ENCODE measurements around the gene SUMF2. TPM values are rescaled to one million over a fixed set of nuclear protein-coding genes. Genes with fewer than 3 reads are reported as not detected.
"Not testable (repeated sequence)": the region's sequence is repeated elsewhere in the genome, so short reads cannot be mapped to it uniquely, and the experiment has no call there.

The SUMF2 gene
- total RNA-seq, 1 experiment from 2014 or later, result 173 TPM

DNA sequence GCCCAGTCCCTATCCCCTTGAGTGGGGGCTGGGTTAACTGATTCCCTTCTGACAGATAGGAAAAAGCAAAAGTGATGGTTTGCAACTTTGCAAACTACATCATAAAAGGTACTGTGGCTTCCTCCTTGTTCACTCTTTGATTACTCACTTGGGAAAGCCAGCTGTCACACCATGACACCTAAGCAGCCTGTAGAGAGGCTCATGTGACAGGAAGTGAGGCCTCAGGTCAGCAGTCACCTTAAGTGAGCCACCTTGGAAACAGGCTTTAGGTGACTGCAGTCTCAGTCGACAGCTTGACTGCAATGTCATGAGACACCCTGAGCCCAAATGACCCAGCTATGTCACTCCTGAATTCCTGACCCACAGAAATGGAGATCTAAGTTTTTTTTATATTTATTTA lies 46.5 kb downstream of the SUMF2 start:
- Histone ChIP-seq H3K36me3 (ENCODE audit: control insufficient read depth in 1 of 2, insufficient read depth in 2 of 2, low read length in 2 of 2) (no peaks in the 10 kb centered on the region), H3K79me2 (ENCODE audit: insufficient read depth, low read length) (peaks cover 7% of the 10 kb centered on the region)
- intact Hi-C loops (cut with micrococcal nuclease), result no loop called here

DNA sequence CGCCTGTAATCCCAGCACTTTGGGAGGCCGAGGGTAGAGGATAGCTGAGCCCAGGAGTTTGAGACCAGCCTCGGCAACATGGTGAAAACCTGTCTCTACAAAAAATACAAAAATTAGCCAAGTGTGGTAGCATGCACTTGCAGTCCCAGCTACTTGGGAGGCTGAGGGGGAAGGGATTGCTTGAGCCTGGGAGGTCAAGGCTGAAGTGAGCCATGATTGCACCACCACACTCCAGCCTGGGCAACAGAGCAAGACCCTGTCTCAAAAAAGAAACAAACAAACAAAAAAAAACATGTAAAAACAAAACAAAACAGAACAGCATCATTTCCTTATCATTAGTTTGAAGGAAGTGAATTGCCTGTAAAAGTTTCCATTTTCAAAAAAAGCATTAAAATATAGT lies 48.2 kb downstream of the SUMF2 start:
- H3K36me3 ChIP-seq (ENCODE audit: control insufficient read depth in 1 of 2, insufficient read depth in 2 of 2, low read length in 2 of 2); H3K9me2 ChIP-seq (ENCODE audit: insufficient read depth); intact Hi-C loops (cut with micrococcal nuclease); RAD21 ChIA-PET (ENCODE audit: low non-redundant PET in 1 of 2, low total read pairs in 2 of 2, uncharacterized antibody in 2 of 2, unreplicated experiment in 2 of 2); POLR2A ChIA-PET; H3K79me2 ChIP-seq (ENCODE audit: insufficient read depth, low read length); CTCF ChIA-PET; H3K4me3 ChIP-seq (replicated peaks in 1 of 2; ENCODE audit: low read depth in 1 of 2, low read length in 2 of 2); H3K9ac ChIP-seq (ENCODE audit: low read length); H3K4me1 ChIP-seq (ENCODE audit: control insufficient read depth in 1 of 2, insufficient read depth in 2 of 2, low read length in 2 of 2); H3K27ac ChIP-seq (ENCODE audit: low read depth, low read length); H4K20me1 ChIP-seq (ENCODE audit: insufficient read depth); H3K9me3 ChIP-seq (ENCODE audit: control insufficient read depth in 1 of 2, insufficient read depth in 1 of 2, low read depth in 1 of 2, low read length in 2 of 2); H2AFZ ChIP-seq (ENCODE audit: low read depth, low read length, poor library complexity, severe bottlenecking); H3K4me2 ChIP-seq (ENCODE audit: low read length); BruUV-seq (replicated peaks); H3K27me3 ChIP-seq (ENCODE audit: insufficient read depth, low read length); DNase-seq (ENCODE audit: low read depth, low spot score); ATAC-seq: not testable (repeated sequence)

More for the DNA sequence above, 46.5 kb downstream of the SUMF2 start:
- ChIA-PET POLR2A (no interaction called here), CTCF (no interaction called here), RAD21 (ENCODE audit: low non-redundant PET in 1 of 2, low total read pairs in 2 of 2, uncharacterized antibody in 2 of 2, unreplicated experiment in 2 of 2) (no interaction called here)
- Histone ChIP-seq H3K4me3 (replicated peaks in 1 of 2; ENCODE audit: low read depth in 1 of 2, low read length in 2 of 2) (no peak overlapping the region), H3K4me1 (ENCODE audit: control insufficient read depth in 1 of 2, insufficient read depth in 2 of 2, low read length in 2 of 2) (peaks cover 2 to 10% of the 10 kb centered on the region in 2 experiments; a peak in 1 of 4 replicates), H3K9ac (ENCODE audit: low read length) (no peak overlapping the region), H3K27ac (ENCODE audit: low read depth, low read length) (no peak overlapping the region), H3K9me3 (ENCODE audit: control insufficient read depth in 1 of 2, insufficient read depth in 1 of 2, low read depth in 1 of 2, low read length in 2 of 2) (no peaks in the 10 kb centered on the region), H3K27me3 (ENCODE audit: insufficient read depth, low read length) (no peaks in the 10 kb centered on the region), H2AFZ (ENCODE audit: low read depth, low read length, poor library complexity, severe bottlenecking) (no peak overlapping the region), H4K20me1 (ENCODE audit: insufficient read depth) (no peaks in the 10 kb centered on the region), H3K9me2 (ENCODE audit: insufficient read depth) (no peaks in the 10 kb centered on the region), H3K4me2 (ENCODE audit: low read length) (no peak overlapping the region)
- no peak for ATAC-seq
- no peak for DNase-seq (ENCODE audit: low read depth, low spot score)
- no TSS peak for BruUV-seq (replicated peaks)
- no peak for TF ChIP-seq FOSL1 (IDR thresholded peaks at IDR 0.05; ENCODE audit: low read depth)

DNA sequence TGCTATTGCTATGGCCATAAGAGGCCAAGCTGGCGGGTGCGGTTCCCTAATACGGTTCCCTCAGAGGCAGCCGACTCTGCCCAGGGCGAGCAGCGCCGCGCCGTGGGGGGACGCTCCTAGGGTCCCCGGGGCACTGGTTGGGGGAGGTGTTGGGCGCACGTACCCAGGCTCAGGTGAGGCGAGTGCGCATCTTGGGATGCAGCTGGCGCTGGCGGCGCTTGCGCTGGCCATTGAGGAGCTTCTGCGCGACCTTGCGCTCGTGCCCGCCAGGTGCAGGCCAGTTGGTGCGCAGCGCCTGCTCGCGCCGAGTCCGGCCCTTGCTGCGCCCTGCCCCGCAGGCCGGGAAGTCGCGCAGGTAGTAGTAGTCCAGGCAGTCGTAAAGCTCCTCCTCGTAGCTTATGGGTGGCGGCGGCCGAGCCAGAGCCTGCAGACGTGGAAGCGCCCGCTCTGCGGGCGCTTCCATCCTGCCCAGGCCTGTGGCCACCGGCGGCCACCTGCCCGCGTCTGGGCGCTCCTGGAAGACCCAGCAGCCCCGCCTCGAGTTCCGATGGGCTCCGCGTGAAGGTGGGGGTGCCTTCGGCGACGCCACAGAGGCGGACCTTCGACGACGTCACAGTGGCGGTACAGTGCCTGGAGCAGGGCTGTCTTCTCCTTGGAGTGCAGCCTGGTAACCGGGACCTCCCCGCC lies 51.9 kb downstream of the SUMF2 start, which contains the start of gene NUPR2:
Gene NUPR2, minus strand, starts transcription at position 566 of the 687 bp plus-strand sequence. Its CDS starts 103 bp downstream, at position 463.
- no peak for ATAC-seq
- no peaks in the 10 kb centered on the region for H3K9me2 ChIP-seq (ENCODE audit: insufficient read depth)
- no peak within 1 kb of the TSS for H3K4me3 ChIP-seq (replicated peaks in 1 of 2; ENCODE audit: low read depth in 1 of 2, low read length in 2 of 2)
- ChIA-PET POLR2A (interaction anchor here (1.2 kb wide), 1 partner anchor 10 kb away, joined by 3 read pairs; the partner anchor contains the start of gene CHCHD2), RAD21 (ENCODE audit: low non-redundant PET in 1 of 2, low total read pairs in 2 of 2, uncharacterized antibody in 2 of 2, unreplicated experiment in 2 of 2) (no interaction called here), CTCF (no interaction called here)
- H3K79me2 ChIP-seq (ENCODE audit: insufficient read depth, low read length), result no peaks in the 10 kb centered on the region
- no peaks in the 10 kb centered on the region for H3K36me3 ChIP-seq (ENCODE audit: control insufficient read depth in 1 of 2, insufficient read depth in 2 of 2, low read length in 2 of 2)
- DNase-seq (ENCODE audit: low read depth, low spot score), result no peak
- H4K20me1 ChIP-seq (ENCODE audit: insufficient read depth), result no peaks in the 10 kb centered on the region
- H3K9ac ChIP-seq (ENCODE audit: low read length), result no peak within 1 kb of the TSS
- no peak within 1 kb of the TSS for H2AFZ ChIP-seq (ENCODE audit: low read depth, low read length, poor library complexity, severe bottlenecking)
- H3K4me1 ChIP-seq (ENCODE audit: control insufficient read depth in 1 of 2, insufficient read depth in 2 of 2, low read length in 2 of 2), result no peaks in the 10 kb centered on the region
- no peaks in the 10 kb centered on the region for H3K27me3 ChIP-seq (ENCODE audit: insufficient read depth, low read length)
- intact Hi-C loops (cut with micrococcal nuclease), result no loop called here
- no peak within 1 kb of the TSS for H3K4me2 ChIP-seq (ENCODE audit: low read length)
- no peak within 1 kb of the TSS for H3K27ac ChIP-seq (ENCODE audit: low read depth, low read length)
- BruUV-seq (replicated peaks), result no TSS peak
- no peaks in the 10 kb centered on the region for H3K9me3 ChIP-seq (ENCODE audit: control insufficient read depth in 1 of 2, insufficient read depth in 1 of 2, low read depth in 1 of 2, low read length in 2 of 2)
- no peak for TF ChIP-seq ELF1 (IDR thresholded peaks at IDR 0.05; ENCODE audit: borderline replicate concordance, low read depth)
- no peak for TF ChIP-seq SP1 (IDR thresholded peaks at IDR 0.05; ENCODE audit: low read depth)
- TF ChIP-seq, protein P1, sequence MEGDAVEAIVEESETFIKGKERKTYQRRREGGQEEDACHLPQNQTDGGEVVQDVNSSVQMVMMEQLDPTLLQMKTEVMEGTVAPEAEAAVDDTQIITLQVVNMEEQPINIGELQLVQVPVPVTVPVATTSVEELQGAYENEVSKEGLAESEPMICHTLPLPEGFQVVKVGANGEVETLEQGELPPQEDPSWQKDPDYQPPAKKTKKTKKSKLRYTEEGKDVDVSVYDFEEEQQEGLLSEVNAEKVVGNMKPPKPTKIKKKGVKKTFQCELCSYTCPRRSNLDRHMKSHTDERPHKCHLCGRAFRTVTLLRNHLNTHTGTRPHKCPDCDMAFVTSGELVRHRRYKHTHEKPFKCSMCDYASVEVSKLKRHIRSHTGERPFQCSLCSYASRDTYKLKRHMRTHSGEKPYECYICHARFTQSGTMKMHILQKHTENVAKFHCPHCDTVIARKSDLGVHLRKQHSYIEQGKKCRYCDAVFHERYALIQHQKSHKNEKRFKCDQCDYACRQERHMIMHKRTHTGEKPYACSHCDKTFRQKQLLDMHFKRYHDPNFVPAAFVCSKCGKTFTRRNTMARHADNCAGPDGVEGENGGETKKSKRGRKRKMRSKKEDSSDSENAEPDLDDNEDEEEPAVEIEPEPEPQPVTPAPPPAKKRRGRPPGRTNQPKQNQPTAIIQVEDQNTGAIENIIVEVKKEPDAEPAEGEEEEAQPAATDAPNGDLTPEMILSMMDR (IDR thresholded peaks at IDR 0.05 in 2 of 3, conservative IDR thresholded peaks at IDR 0.05 in 1 of 3; ENCODE audit: borderline replicate concordance in 1 of 3, insufficient read depth in 1 of 3, low read depth in 2 of 3, low read length in 2 of 3), result no peak
- TF ChIP-seq POLR2A (IDR thresholded peaks at IDR 0.05; ENCODE audit: borderline replicate concordance, extremely low read depth, insufficient read depth, insufficient read length), result no peak
- no peak for TF ChIP-seq CEBPB (IDR thresholded peaks at IDR 0.05; ENCODE audit: low read depth)
- TF ChIP-seq, protein P2, sequence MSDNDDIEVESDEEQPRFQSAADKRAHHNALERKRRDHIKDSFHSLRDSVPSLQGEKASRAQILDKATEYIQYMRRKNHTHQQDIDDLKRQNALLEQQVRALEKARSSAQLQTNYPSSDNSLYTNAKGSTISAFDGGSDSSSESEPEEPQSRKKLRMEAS (IDR thresholded peaks at IDR 0.05), result no peak
- TF ChIP-seq EZH2 (IDR thresholded peaks at IDR 0.05), result no peak
